Activated B cell treated with CpG ODN at 0.5 μM for 24 hours (primary cell): Measurements from ENCODE around the gene PRICKLE2. TPM values are rescaled to one million over a fixed set of nuclear protein-coding genes. Genes with fewer than 3 reads are reported as not detected.

Source experiments
- ATAC-seq: fragments of 200-7000 bp; cut with Tn5 transposase; one replicate; pipeline ENCODE4 v1.10.0; 2021; ENCODE audit warnings: low read depth, mild to moderate bottlenecking, moderate library complexity
- CTCF ChIA-PET: fragments of 350-600 bp; sonication (Branson Sonifier 250); formaldehyde crosslinking; loops from one replicate; lab custom pipeline; 2021; ENCODE audit warnings: antibody characterized with exemption; lab: Charles Lee
- POLR2A ChIA-PET: fragments of 350-600 bp; sonication (Branson Sonifier 250); formaldehyde crosslinking; loops from one replicate; lab custom pipeline; 2021; ENCODE audit warnings: antibody characterized with exemption; lab: Charles Lee
- DNase-seq: peaks from one replicate; pipeline ENCODE4 v3.0.0; 2022
- H3K27ac Mint-ChIP-seq: one replicate; pipeline ENCODE4 v1.8.0; 2020; ENCODE audit warnings: mixed read lengths
- H3K27me3 Mint-ChIP-seq: one replicate; pipeline ENCODE4 v1.8.0; 2021; ENCODE audit warnings: mixed read lengths
- H3K36me3 Mint-ChIP-seq: one replicate; pipeline ENCODE4 v1.8.0; 2021; ENCODE audit warnings: low read depth, mixed read lengths
- H3K4me1 Mint-ChIP-seq: one replicate; pipeline ENCODE4 v1.8.0; 2021; ENCODE audit warnings: mixed read lengths
- H3K4me3 Mint-ChIP-seq: one replicate; pipeline ENCODE4 v1.8.0; 2020; ENCODE audit warnings: mild to moderate bottlenecking, mixed read lengths
- H3K9me3 Mint-ChIP-seq: one replicate; pipeline ENCODE4 v1.8.0; 2020; ENCODE audit warnings: mixed read lengths
- CTCF ChIP-seq: fragments of 200-600 bp; IDR thresholded peaks from one replicate; pipeline ENCODE4 v1.8.0; 2022; ENCODE audit warnings: antibody characterized with exemption, mild to moderate bottlenecking
- intact Hi-C: fragments of 100-400 bp; cut with micrococcal nuclease; formaldehyde crosslinking; loops from one replicate; pipeline ENCODE4 v1.15.1; 2024
- total RNA-seq: library from RNA; stranded (reverse); gene quantifications from 2 replicates; pipeline ENCODE4 v1.2.3, GENCODE V29; 2022

Gene PRICKLE2
- total RNA-seq, 1 donor from 2014 or later: 0.33 TPM

- ChIA-PET POLR2A (no interaction called here), CTCF (no interaction called here)
- DNase-seq (no peak), ATAC-seq (no peak)
- no peak for TF ChIP-seq CTCF
- H3K36me3 Mint-ChIP-seq: no peaks in the 10 kb centered on the region
- H3K9me3 Mint-ChIP-seq: no peaks in the 10 kb centered on the region
- peaks cover 8% of the 10 kb centered on the region for H3K27me3 Mint-ChIP-seq
- H3K4me3 Mint-ChIP-seq: no peak overlapping the region
- H3K4me1 Mint-ChIP-seq: peaks cover 2% of the 10 kb centered on the region
- no peak overlapping the region for H3K27ac Mint-ChIP-seq
- intact Hi-C loops: no loop called here
These were observed 161.9 kb downstream of the PRICKLE2 start for GRCh38 chr3:64063207-64063982.

- Mint-ChIP-seq H3K36me3 (no peaks in the 10 kb centered on the region), H3K9me3 (no peaks in the 10 kb centered on the region), H3K27ac (no peak overlapping the region), H3K4me3 (no peak overlapping the region), H3K4me1 (peaks cover 2% of the 10 kb centered on the region), H3K27me3 (peaks cover 8% of the 10 kb centered on the region)
- TF ChIP-seq CTCF: no peak
- CTCF ChIA-PET: no interaction called here
- DNase-seq (no peak), ATAC-seq (no peak)
- intact Hi-C loops: no loop called here
- POLR2A ChIA-PET: no interaction called here
These were observed 163.6 kb downstream of the PRICKLE2 start for GRCh38 chr3:64061628-64062027.

- POLR2A ChIA-PET: no interaction called here
- intact Hi-C loops: no loop called here
- no peak for ATAC-seq
- CTCF ChIA-PET: no interaction called here
- Mint-ChIP-seq H3K36me3 (no peaks in the 10 kb centered on the region), H3K4me3 (no peak overlapping the region), H3K27ac (no peak overlapping the region), H3K27me3 (peaks cover 9% of the 10 kb centered on the region), H3K4me1 (peaks cover 2% of the 10 kb centered on the region), H3K9me3 (no peaks in the 10 kb centered on the region)
- TF ChIP-seq CTCF: no peak
- DNase-seq: no peak
These were observed 165.6 kb downstream of the PRICKLE2 start for GRCh38 chr3:64059484-64060175.

GRCh38 chr3:64058566-64058965 lies 166.7 kb downstream of the PRICKLE2 start:
- ChIA-PET POLR2A (no interaction called here), CTCF (no interaction called here)
- TF ChIP-seq CTCF: no peak
- intact Hi-C loops: no loop called here
- H3K4me3 Mint-ChIP-seq: no peak overlapping the region
- DNase-seq: no peak
- no peak overlapping the region for H3K27ac Mint-ChIP-seq
- H3K27me3 Mint-ChIP-seq: peaks cover 11% of the 10 kb centered on the region
- peaks cover 2% of the 10 kb centered on the region for H3K4me1 Mint-ChIP-seq
- H3K36me3 Mint-ChIP-seq: no peaks in the 10 kb centered on the region
- no peak for ATAC-seq
- H3K9me3 Mint-ChIP-seq: no peaks in the 10 kb centered on the region

- ChIA-PET POLR2A (no interaction called here), CTCF (no interaction called here)
- H3K36me3 Mint-ChIP-seq: no peaks in the 10 kb centered on the region
- no peak overlapping the region for H3K27ac Mint-ChIP-seq
- DNase-seq (no peak), ATAC-seq (no peak)
- TF ChIP-seq CTCF: no peak
- peaks cover 11% of the 10 kb centered on the region for H3K27me3 Mint-ChIP-seq
- H3K4me3 Mint-ChIP-seq: no peak overlapping the region
- H3K9me3 Mint-ChIP-seq: no peaks in the 10 kb centered on the region
- peaks cover 2% of the 10 kb centered on the region for H3K4me1 Mint-ChIP-seq
- intact Hi-C loops: no loop called here
These were observed 168.0 kb downstream of the PRICKLE2 start for GRCh38 chr3:64057231-64057630.
